ENCODE results near the gene DIABLO.

DIABLO gene

GRCh38 chr12:122250536-122250935 lies 24.7 kb upstream of the DIABLO start:
- no peak overlapping the region for H4K12ac ChIP-seq (ENCODE audit: low read depth, low read length)
- no peak overlapping the region for H3K18ac ChIP-seq (ENCODE audit: low read length)
- no peak overlapping the region for H3K4me3 ChIP-seq (ENCODE audit: low read depth, low read length)
- H3K27ac ChIP-seq (ENCODE audit: low read depth, low read length), result no peak overlapping the region
- H3K14ac ChIP-seq (ENCODE audit: low read length), result no peak overlapping the region
- no peaks in the 10 kb centered on the region for H3K79me1 ChIP-seq (ENCODE audit: low read length)
- H4K8ac ChIP-seq (ENCODE audit: low read depth, low read length), result no peak overlapping the region
- no peak overlapping the region for H3K4ac ChIP-seq (ENCODE audit: low read depth, low read length)
- no peaks in the 10 kb centered on the region for H3K27me3 ChIP-seq (ENCODE audit: insufficient read depth, low read length)
- H3K9ac ChIP-seq (ENCODE audit: low read length), result no peak overlapping the region
- H2AK5ac ChIP-seq (ENCODE audit: low read length), result no peak overlapping the region
- H3K79me2 ChIP-seq (ENCODE audit: control insufficient read depth, insufficient read depth, low read length, poor library complexity), result no peaks in the 10 kb centered on the region
- no peak for DNase-seq
- no peak overlapping the region for H3K23ac ChIP-seq (ENCODE audit: low read length)
- no peaks in the 10 kb centered on the region for H3K4me1 ChIP-seq (ENCODE audit: control insufficient read depth in 1 of 2, insufficient read depth in 2 of 2, low read length in 2 of 2)
- H3K4me2 ChIP-seq (ENCODE audit: low read length), result no peak overlapping the region
- H3K36me3 ChIP-seq (ENCODE audit: control insufficient read depth in 1 of 2, insufficient read depth in 2 of 2, low read length in 2 of 2), result peaks cover 8 to 19% of the 10 kb centered on the region in 2 experiments
- H4K91ac ChIP-seq (ENCODE audit: low read depth, low read length), result no peak overlapping the region
- H2BK120ac ChIP-seq (ENCODE audit: insufficient read depth, low read length, poor library complexity), result no peak overlapping the region
- WGBS (ENCODE audit: extremely low coverage, insufficient coverage, insufficient read length), result no CpG with 5 or more reads among the region's 8 CpGs
- no peak overlapping the region for H2BK12ac ChIP-seq (ENCODE audit: low read length)
- no peak overlapping the region for H2AFZ ChIP-seq (ENCODE audit: insufficient read depth, low read length, poor library complexity)
- H2BK5ac ChIP-seq (ENCODE audit: low read depth, low read length, poor library complexity), result no peak overlapping the region
- H3K9me3 ChIP-seq (ENCODE audit: insufficient read depth, low read depth, low read length), result no peaks in the 10 kb centered on the region

- no peak overlapping the region for H3K4ac ChIP-seq (ENCODE audit: low read depth, low read length)
- H3K9ac ChIP-seq (ENCODE audit: low read length), result no peak overlapping the region
- H3K36me3 ChIP-seq (ENCODE audit: control insufficient read depth in 1 of 2, insufficient read depth in 2 of 2, low read length in 2 of 2), result peaks cover 8 to 19% of the 10 kb centered on the region in 2 experiments
- no peak overlapping the region for H2BK5ac ChIP-seq (ENCODE audit: low read depth, low read length, poor library complexity)
- no peak overlapping the region for H4K8ac ChIP-seq (ENCODE audit: low read depth, low read length)
- H4K12ac ChIP-seq (ENCODE audit: low read depth, low read length), result no peak overlapping the region
- no peaks in the 10 kb centered on the region for H3K9me3 ChIP-seq (ENCODE audit: insufficient read depth, low read depth, low read length)
- H3K4me2 ChIP-seq (ENCODE audit: low read length), result no peak overlapping the region
- H3K79me1 ChIP-seq (ENCODE audit: low read length), result no peaks in the 10 kb centered on the region
- no CpG with 5 or more reads among the region's 6 CpGs for WGBS (ENCODE audit: extremely low coverage, insufficient coverage, insufficient read length)
- no peak overlapping the region for H2AK5ac ChIP-seq (ENCODE audit: low read length)
- H2BK120ac ChIP-seq (ENCODE audit: insufficient read depth, low read length, poor library complexity), result no peak overlapping the region
- no peaks in the 10 kb centered on the region for H3K79me2 ChIP-seq (ENCODE audit: control insufficient read depth, insufficient read depth, low read length, poor library complexity)
- H3K4me3 ChIP-seq (ENCODE audit: low read depth, low read length), result no peak overlapping the region
- H3K4me1 ChIP-seq (ENCODE audit: control insufficient read depth in 1 of 2, insufficient read depth in 2 of 2, low read length in 2 of 2), result no peaks in the 10 kb centered on the region
- no peak for DNase-seq
- no peak overlapping the region for H2BK12ac ChIP-seq (ENCODE audit: low read length)
- H4K91ac ChIP-seq (ENCODE audit: low read depth, low read length), result no peak overlapping the region
- no peak overlapping the region for H3K27ac ChIP-seq (ENCODE audit: low read depth, low read length)
- H3K27me3 ChIP-seq (ENCODE audit: insufficient read depth, low read length), result no peaks in the 10 kb centered on the region
- H3K14ac ChIP-seq (ENCODE audit: low read length), result no peak overlapping the region
- H3K18ac ChIP-seq (ENCODE audit: low read length), result no peak overlapping the region
- no peak overlapping the region for H3K23ac ChIP-seq (ENCODE audit: low read length)
- no peak overlapping the region for H2AFZ ChIP-seq (ENCODE audit: insufficient read depth, low read length, poor library complexity)
These were observed 24.2 kb upstream of the DIABLO start for GRCh38 chr12:122250047-122250446.

- H3K9me3 ChIP-seq (ENCODE audit: insufficient read depth, low read depth, low read length), result no peaks in the 10 kb centered on the region
- no peak overlapping the region for H4K12ac ChIP-seq (ENCODE audit: low read depth, low read length)
- no CpG with 5 or more reads among the region's 1 CpG for whole genome bisulfite sequencing (ENCODE audit: extremely low coverage, insufficient coverage, insufficient read length)
- H2AK5ac ChIP-seq (ENCODE audit: low read length), result no peak overlapping the region
- H3K23ac ChIP-seq (ENCODE audit: low read length), result no peak overlapping the region
- H3K36me3 ChIP-seq (ENCODE audit: control insufficient read depth in 1 of 2, insufficient read depth in 2 of 2, low read length in 2 of 2), result peaks cover 15 to 26% of the 10 kb centered on the region in 2 experiments
- H2AFZ ChIP-seq (ENCODE audit: insufficient read depth, low read length, poor library complexity), result no peak overlapping the region
- H3K14ac ChIP-seq (ENCODE audit: low read length), result no peak overlapping the region
- H3K27me3 ChIP-seq (ENCODE audit: insufficient read depth, low read length), result no peaks in the 10 kb centered on the region
- H4K91ac ChIP-seq (ENCODE audit: low read depth, low read length), result no peak overlapping the region
- H2BK12ac ChIP-seq (ENCODE audit: low read length), result no peak overlapping the region
- no peak overlapping the region for H3K4ac ChIP-seq (ENCODE audit: low read depth, low read length)
- H3K18ac ChIP-seq (ENCODE audit: low read length), result no peak overlapping the region
- no peaks in the 10 kb centered on the region for H3K79me1 ChIP-seq (ENCODE audit: low read length)
- no peak overlapping the region for H2BK120ac ChIP-seq (ENCODE audit: insufficient read depth, low read length, poor library complexity)
- H3K4me2 ChIP-seq (ENCODE audit: low read length), result no peak overlapping the region
- DNase-seq, result no peak
- no peak overlapping the region for H3K27ac ChIP-seq (ENCODE audit: low read depth, low read length)
- no peak overlapping the region for H3K4me3 ChIP-seq (ENCODE audit: low read depth, low read length)
- no peak overlapping the region for H2BK5ac ChIP-seq (ENCODE audit: low read depth, low read length, poor library complexity)
- H3K4me1 ChIP-seq (ENCODE audit: control insufficient read depth in 1 of 2, insufficient read depth in 2 of 2, low read length in 2 of 2), result no peaks in the 10 kb centered on the region
- H3K9ac ChIP-seq (ENCODE audit: low read length), result no peak overlapping the region
- H3K79me2 ChIP-seq (ENCODE audit: control insufficient read depth, insufficient read depth, low read length, poor library complexity), result no peaks in the 10 kb centered on the region
- H4K8ac ChIP-seq (ENCODE audit: low read depth, low read length), result no peak overlapping the region
These were observed 19.7 kb upstream of the DIABLO start for GRCh38 chr12:122245553-122245952.

GRCh38 chr12:122244565-122245371 lies 18.9 kb upstream of the DIABLO start:
- H4K91ac ChIP-seq (ENCODE audit: low read depth, low read length), result no peak overlapping the region
- H3K14ac ChIP-seq (ENCODE audit: low read length), result no peak overlapping the region
- H3K4ac ChIP-seq (ENCODE audit: low read depth, low read length), result no peak overlapping the region
- no peak for DNase-seq
- no peak overlapping the region for H3K4me3 ChIP-seq (ENCODE audit: low read depth, low read length)
- H3K23ac ChIP-seq (ENCODE audit: low read length), result no peak overlapping the region
- no peaks in the 10 kb centered on the region for H3K79me1 ChIP-seq (ENCODE audit: low read length)
- no peaks in the 10 kb centered on the region for H3K27me3 ChIP-seq (ENCODE audit: insufficient read depth, low read length)
- H2AFZ ChIP-seq (ENCODE audit: insufficient read depth, low read length, poor library complexity), result no peak overlapping the region
- H3K18ac ChIP-seq (ENCODE audit: low read length), result no peak overlapping the region
- H2BK12ac ChIP-seq (ENCODE audit: low read length), result no peak overlapping the region
- H2AK5ac ChIP-seq (ENCODE audit: low read length), result no peak overlapping the region
- no peak overlapping the region for H4K8ac ChIP-seq (ENCODE audit: low read depth, low read length)
- no peak overlapping the region for H3K4me2 ChIP-seq (ENCODE audit: low read length)
- WGBS (ENCODE audit: extremely low coverage, insufficient coverage, insufficient read length), result no CpG with 5 or more reads among the region's 11 CpGs
- no peak overlapping the region for H3K9ac ChIP-seq (ENCODE audit: low read length)
- H3K27ac ChIP-seq (ENCODE audit: low read depth, low read length), result no peak overlapping the region
- H2BK120ac ChIP-seq (ENCODE audit: insufficient read depth, low read length, poor library complexity), result no peak overlapping the region
- no peak overlapping the region for H2BK5ac ChIP-seq (ENCODE audit: low read depth, low read length, poor library complexity)
- no peak overlapping the region for H4K12ac ChIP-seq (ENCODE audit: low read depth, low read length)
- H3K4me1 ChIP-seq (ENCODE audit: control insufficient read depth in 1 of 2, insufficient read depth in 2 of 2, low read length in 2 of 2), result no peaks in the 10 kb centered on the region
- H3K36me3 ChIP-seq (ENCODE audit: control insufficient read depth in 1 of 2, insufficient read depth in 2 of 2, low read length in 2 of 2), result peaks cover 18 to 24% of the 10 kb centered on the region in 2 experiments
- no peaks in the 10 kb centered on the region for H3K9me3 ChIP-seq (ENCODE audit: insufficient read depth, low read depth, low read length)
- H3K79me2 ChIP-seq (ENCODE audit: control insufficient read depth, insufficient read depth, low read length, poor library complexity), result no peaks in the 10 kb centered on the region

Measured in trophoblast cell (in vitro differentiated cells and primary cell).